Measurements from ENCODE around the gene SLC25A20. TPM values are rescaled to one million over a fixed set of nuclear protein-coding genes. Genes with fewer than 3 reads are reported as not detected.

Gene SLC25A20
- polyA plus RNA-seq, 2 donors: 5.8 to 9.0 TPM

- Histone ChIP-seq H3K36me3 (ENCODE audit: control insufficient read depth in 2 of 2, insufficient read depth in 2 of 2, low read length in 1 of 2) (no peaks in the 10 kb centered on the region), H3K4me3 (ENCODE audit: low read depth in 1 of 2, low read length in 2 of 2) (no peak overlapping the region), H3K27ac (ENCODE audit: low read depth in 2 of 2, low read length in 1 of 2) (no peak overlapping the region), H3K27me3 (ENCODE audit: control insufficient read depth in 1 of 2, insufficient read depth in 2 of 2, low read length in 2 of 2) (no peaks in the 10 kb centered on the region), H3K4me1 (ENCODE audit: control insufficient read depth in 2 of 2, insufficient read depth in 2 of 2, low read length in 1 of 2) (peaks cover under 1 to 2% of the 10 kb centered on the region in 2 donors), H3K9me3 (ENCODE audit: control insufficient read depth in 2 of 2, insufficient read depth in 1 of 2, low read depth in 1 of 2, low read length in 1 of 2) (no peaks in the 10 kb centered on the region)
- 55 to 57% methylated on average over 3 of the region's 3 CpGs for WGBS, 2 donors
These were observed 47.3 kb downstream of the SLC25A20 start for GRCh38 chr3:48851407-48851806.

GRCh38 chr3:48848816-48849515 is 49.7 kb downstream of the SLC25A20 start:
- Histone ChIP-seq H3K27me3 (ENCODE audit: control insufficient read depth in 1 of 2, insufficient read depth in 2 of 2, low read length in 2 of 2) (no peaks in the 10 kb centered on the region), H3K36me3 (ENCODE audit: control insufficient read depth in 2 of 2, insufficient read depth in 2 of 2, low read length in 1 of 2) (no peaks in the 10 kb centered on the region), H3K9me3 (ENCODE audit: control insufficient read depth in 2 of 2, insufficient read depth in 1 of 2, low read depth in 1 of 2, low read length in 1 of 2) (no peaks in the 10 kb centered on the region), H3K4me3 (ENCODE audit: low read depth in 1 of 2, low read length in 2 of 2) (no peak overlapping the region), H3K4me1 (ENCODE audit: control insufficient read depth in 2 of 2, insufficient read depth in 2 of 2, low read length in 1 of 2) (peaks cover 3 to 6% of the 10 kb centered on the region in 2 donors), H3K27ac (ENCODE audit: low read depth in 2 of 2, low read length in 1 of 2) (no peak overlapping the region)
- WGBS, 2 donors: 93 to 94% methylated on average over 8 of the region's 8 CpGs

- H3K4me1 ChIP-seq (ENCODE audit: control insufficient read depth in 2 of 2, insufficient read depth in 2 of 2, low read length in 1 of 2): peaks cover 3 to 6% of the 10 kb centered on the region in 2 donors
- H3K27ac ChIP-seq (ENCODE audit: low read depth in 2 of 2, low read length in 1 of 2): peak within 1 kb of the TSS; percentile 96
- no peaks in the 10 kb centered on the region for H3K36me3 ChIP-seq (ENCODE audit: control insufficient read depth in 2 of 2, insufficient read depth in 2 of 2, low read length in 1 of 2)
- no peaks in the 10 kb centered on the region for H3K27me3 ChIP-seq (ENCODE audit: control insufficient read depth in 1 of 2, insufficient read depth in 2 of 2, low read length in 2 of 2)
- H3K9me3 ChIP-seq (ENCODE audit: control insufficient read depth in 2 of 2, insufficient read depth in 1 of 2, low read depth in 1 of 2, low read length in 1 of 2): no peaks in the 10 kb centered on the region
- peak within 1 kb of the TSS; percentile 80 to 89 for H3K4me3 ChIP-seq (ENCODE audit: low read depth in 1 of 2, low read length in 2 of 2)
- WGBS, 2 donors: 1% methylated on average over 69 to 81 of the region's 81 CpGs
These were observed 50.9 kb downstream of the SLC25A20 start, which contains the start of gene PRKAR2A for GRCh38 chr3:48847504-48848423. Gene PRKAR2A (minus strand): TSS chr3:48847874. CDS start chr3:48847596, 278 bp downstream.

GRCh38 chr3:48847053-48847503 is 51.6 kb downstream of the SLC25A20 start:
- H3K9me3 ChIP-seq (ENCODE audit: control insufficient read depth in 2 of 2, insufficient read depth in 1 of 2, low read depth in 1 of 2, low read length in 1 of 2): no peaks in the 10 kb centered on the region
- H3K4me1 ChIP-seq (ENCODE audit: control insufficient read depth in 2 of 2, insufficient read depth in 2 of 2, low read length in 1 of 2): peaks cover 3 to 6% of the 10 kb centered on the region in 2 donors
- peak overlapping the region; percentile 96 for H3K27ac ChIP-seq (ENCODE audit: low read depth in 2 of 2, low read length in 1 of 2)
- 0 to 1% methylated on average over 41 to 42 of the region's 42 CpGs for WGBS, 2 donors
- no peaks in the 10 kb centered on the region for H3K27me3 ChIP-seq (ENCODE audit: control insufficient read depth in 1 of 2, insufficient read depth in 2 of 2, low read length in 2 of 2)
- no peaks in the 10 kb centered on the region for H3K36me3 ChIP-seq (ENCODE audit: control insufficient read depth in 2 of 2, insufficient read depth in 2 of 2, low read length in 1 of 2)
- H3K4me3 ChIP-seq (ENCODE audit: low read depth in 1 of 2, low read length in 2 of 2): peak overlapping the region; percentile 80 to 89

GRCh38 chr3:48845170-48845569 is 53.5 kb downstream of the SLC25A20 start:
- H3K27ac ChIP-seq (ENCODE audit: low read depth in 2 of 2, low read length in 1 of 2): no peak overlapping the region
- no peak overlapping the region for H3K4me3 ChIP-seq (ENCODE audit: low read depth in 1 of 2, low read length in 2 of 2)
- H3K27me3 ChIP-seq (ENCODE audit: control insufficient read depth in 1 of 2, insufficient read depth in 2 of 2, low read length in 2 of 2): no peaks in the 10 kb centered on the region
- WGBS, 2 donors: 48 to 53% methylated on average over 2 of the region's 2 CpGs
- H3K9me3 ChIP-seq (ENCODE audit: control insufficient read depth in 2 of 2, insufficient read depth in 1 of 2, low read depth in 1 of 2, low read length in 1 of 2): no peaks in the 10 kb centered on the region
- peaks cover 3 to 6% of the 10 kb centered on the region in 2 donors for H3K4me1 ChIP-seq (ENCODE audit: control insufficient read depth in 2 of 2, insufficient read depth in 2 of 2, low read length in 1 of 2)
- no peaks in the 10 kb centered on the region for H3K36me3 ChIP-seq (ENCODE audit: control insufficient read depth in 2 of 2, insufficient read depth in 2 of 2, low read length in 1 of 2)

- H3K27me3 ChIP-seq (ENCODE audit: control insufficient read depth in 1 of 2, insufficient read depth in 2 of 2, low read length in 2 of 2): no peaks in the 10 kb centered on the region
- H3K27ac ChIP-seq (ENCODE audit: low read depth in 2 of 2, low read length in 1 of 2): no peak overlapping the region
- H3K36me3 ChIP-seq (ENCODE audit: control insufficient read depth in 2 of 2, insufficient read depth in 2 of 2, low read length in 1 of 2): no peaks in the 10 kb centered on the region
- WGBS, 2 donors: 75 to 76% methylated on average over 2 of the region's 2 CpGs
- H3K4me3 ChIP-seq (ENCODE audit: low read depth in 1 of 2, low read length in 2 of 2): no peak overlapping the region
- H3K4me1 ChIP-seq (ENCODE audit: control insufficient read depth in 2 of 2, insufficient read depth in 2 of 2, low read length in 1 of 2): no peaks in the 10 kb centered on the region
- H3K9me3 ChIP-seq (ENCODE audit: control insufficient read depth in 2 of 2, insufficient read depth in 1 of 2, low read depth in 1 of 2, low read length in 1 of 2): no peaks in the 10 kb centered on the region
These were observed 61.5 kb downstream of the SLC25A20 start for GRCh38 chr3:48837163-48837562.

GRCh38 chr3:48835650-48836366 is 62.9 kb downstream of the SLC25A20 start:
- Histone ChIP-seq H3K27ac (ENCODE audit: low read depth in 2 of 2, low read length in 1 of 2) (no peak overlapping the region), H3K4me3 (ENCODE audit: low read depth in 1 of 2, low read length in 2 of 2) (no peak overlapping the region), H3K27me3 (ENCODE audit: control insufficient read depth in 1 of 2, insufficient read depth in 2 of 2, low read length in 2 of 2) (no peaks in the 10 kb centered on the region), H3K9me3 (ENCODE audit: control insufficient read depth in 2 of 2, insufficient read depth in 1 of 2, low read depth in 1 of 2, low read length in 1 of 2) (no peaks in the 10 kb centered on the region), H3K4me1 (ENCODE audit: control insufficient read depth in 2 of 2, insufficient read depth in 2 of 2, low read length in 1 of 2) (no peaks in the 10 kb centered on the region), H3K36me3 (ENCODE audit: control insufficient read depth in 2 of 2, insufficient read depth in 2 of 2, low read length in 1 of 2) (no peaks in the 10 kb centered on the region)
- 93 to 95% methylated on average over 11 of the region's 11 CpGs for WGBS, 2 donors

GRCh38 chr3:48832684-48833083 is 66.0 kb downstream of the SLC25A20 start:
- H3K4me3 ChIP-seq (ENCODE audit: low read depth in 1 of 2, low read length in 2 of 2): no peak overlapping the region
- H3K27me3 ChIP-seq (ENCODE audit: control insufficient read depth in 1 of 2, insufficient read depth in 2 of 2, low read length in 2 of 2): no peaks in the 10 kb centered on the region
- no peaks in the 10 kb centered on the region for H3K36me3 ChIP-seq (ENCODE audit: control insufficient read depth in 2 of 2, insufficient read depth in 2 of 2, low read length in 1 of 2)
- no peaks in the 10 kb centered on the region for H3K9me3 ChIP-seq (ENCODE audit: control insufficient read depth in 2 of 2, insufficient read depth in 1 of 2, low read depth in 1 of 2, low read length in 1 of 2)
- no peak overlapping the region for H3K27ac ChIP-seq (ENCODE audit: low read depth in 2 of 2, low read length in 1 of 2)
- no peaks in the 10 kb centered on the region for H3K4me1 ChIP-seq (ENCODE audit: control insufficient read depth in 2 of 2, insufficient read depth in 2 of 2, low read length in 1 of 2)

- Histone ChIP-seq H3K4me3 (ENCODE audit: low read depth in 1 of 2, low read length in 2 of 2) (no peak overlapping the region), H3K4me1 (ENCODE audit: control insufficient read depth in 2 of 2, insufficient read depth in 2 of 2, low read length in 1 of 2) (no peaks in the 10 kb centered on the region)
- WGBS, 2 donors: 86 to 87% methylated on average over 6 of the region's 6 CpGs
These were observed 68.0 kb downstream of the SLC25A20 start for GRCh38 chr3:48830715-48831114.

More at GRCh38 chr3:48830715-48831114, 68.0 kb downstream of the SLC25A20 start:
- no peak overlapping the region for H3K27ac ChIP-seq (ENCODE audit: low read depth in 2 of 2, low read length in 1 of 2)
- H3K27me3 ChIP-seq (ENCODE audit: control insufficient read depth in 1 of 2, insufficient read depth in 2 of 2, low read length in 2 of 2): no peaks in the 10 kb centered on the region
- H3K9me3 ChIP-seq (ENCODE audit: control insufficient read depth in 2 of 2, insufficient read depth in 1 of 2, low read depth in 1 of 2, low read length in 1 of 2): no peaks in the 10 kb centered on the region
- no peaks in the 10 kb centered on the region for H3K36me3 ChIP-seq (ENCODE audit: control insufficient read depth in 2 of 2, insufficient read depth in 2 of 2, low read length in 1 of 2)

All from esophagus (tissue), 2 donors.